Nephron progenitor cell (in vitro differentiated cells): ENCODE measurements around the gene ZNF90.
"Not testable (repeated sequence)": the region's sequence is repeated elsewhere in the genome, so short reads cannot be mapped to it uniquely, and the experiment has no call there.

ENCODE experiments used
- DNase-seq: peaks from one replicate; pipeline ENCODE4 v3.0.0; 2021
- H3K27ac Mint-ChIP-seq: 2 replicates; pipeline ENCODE4 v1.8.0; 2021; ENCODE audit warnings: mild to moderate bottlenecking, moderate library complexity, mixed read lengths
- H3K27me3 Mint-ChIP-seq: 2 replicates; pipeline ENCODE4 v1.8.0; 2021; ENCODE audit warnings: mild to moderate bottlenecking, low read depth, mixed read lengths; ENCODE audit not compliant: poor library complexity
- H3K36me3 Mint-ChIP-seq: 2 replicates; pipeline ENCODE4 v1.8.0; 2021; ENCODE audit warnings: low read depth, mixed read lengths
- H3K4me1 Mint-ChIP-seq: 2 replicates; pipeline ENCODE4 v1.8.0; 2021; ENCODE audit warnings: mixed read lengths
- H3K4me3 Mint-ChIP-seq: 2 replicates; pipeline ENCODE4 v1.8.0; 2021; ENCODE audit warnings: mild to moderate bottlenecking, moderate library complexity, mixed read lengths
- H3K9me3 Mint-ChIP-seq: 2 replicates; pipeline ENCODE4 v1.8.0; 2021; ENCODE audit warnings: mild to moderate bottlenecking, moderate library complexity, mixed read lengths
- CTCF ChIP-seq: fragments of 200-600 bp; sonication (generic); IDR thresholded peaks from 2 replicates; pipeline ENCODE4 v1.5.0; 2021; ENCODE audit warnings: antibody characterized with exemption

ZNF90 gene

DNA sequence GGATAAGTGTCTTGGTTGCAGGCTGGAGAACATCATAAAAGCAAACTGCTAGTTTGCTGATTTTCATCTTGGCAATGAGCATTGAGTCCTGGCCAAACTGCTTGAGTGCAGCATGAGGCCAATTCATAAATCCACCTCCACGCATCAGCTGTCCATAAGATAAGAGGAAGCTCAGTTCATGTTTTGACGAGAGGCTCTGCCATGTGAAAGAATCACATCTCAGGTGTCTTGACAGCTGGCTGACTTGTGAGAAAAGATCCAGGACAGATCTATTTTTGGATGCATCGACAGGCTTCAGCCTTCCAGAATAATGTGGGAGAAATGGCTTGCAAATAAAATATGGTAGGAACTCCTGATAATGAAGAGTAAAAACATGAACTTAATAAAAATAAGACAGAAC is 33.1 kb upstream of the ZNF90 start:
- H3K9me3 Mint-ChIP-seq, result peaks cover 34% of the 10 kb centered on the region
- H3K27me3 Mint-ChIP-seq, result peaks cover 5% of the 10 kb centered on the region
- H3K4me1 Mint-ChIP-seq, result no peaks in the 10 kb centered on the region
- H3K4me3 Mint-ChIP-seq, result no peak overlapping the region
- no peak for DNase-seq
- H3K27ac Mint-ChIP-seq, result no peak overlapping the region
- H3K36me3 Mint-ChIP-seq, result peaks cover 5% of the 10 kb centered on the region
- TF ChIP-seq CTCF, result no peak

GRCh38 chr19:20045742-20046141 is 32.1 kb upstream of the ZNF90 start:
- H3K9me3 Mint-ChIP-seq, result peaks cover 34% of the 10 kb centered on the region
- not testable (repeated sequence) for H3K36me3 Mint-ChIP-seq, H3K27ac Mint-ChIP-seq, H3K4me3 Mint-ChIP-seq, H3K4me1 Mint-ChIP-seq, DNase-seq, H3K27me3 Mint-ChIP-seq

- peak overlapping the region; percentile 97 for H3K27ac Mint-ChIP-seq
- peaks cover 3% of the 10 kb centered on the region for H3K27me3 Mint-ChIP-seq
- H3K36me3 Mint-ChIP-seq, result no peaks in the 10 kb centered on the region
- no peak for TF ChIP-seq CTCF
- peaks cover 31% of the 10 kb centered on the region for H3K9me3 Mint-ChIP-seq
- peak overlapping the region; percentile 96 for H3K4me3 Mint-ChIP-seq
- peak; percentile 89 for DNase-seq
- H3K4me1 Mint-ChIP-seq, result peaks cover 13% of the 10 kb centered on the region
Measured at GRCh38 chr19:20051841-20052768, 25.7 kb upstream of the ZNF90 start.

GRCh38 chr19:20058738-20059137 is 19.1 kb upstream of the ZNF90 start:
- not testable (repeated sequence) for H3K27me3 Mint-ChIP-seq, H3K36me3 Mint-ChIP-seq, H3K4me3 Mint-ChIP-seq, DNase-seq, H3K4me1 Mint-ChIP-seq, H3K27ac Mint-ChIP-seq, H3K9me3 Mint-ChIP-seq

GRCh38 chr19:20060282-20060681 is 17.5 kb upstream of the ZNF90 start:
- Mint-ChIP-seq H3K27me3 (peaks cover 2% of the 10 kb centered on the region), H3K27ac (no peak overlapping the region), H3K4me1 (no peaks in the 10 kb centered on the region), H3K9me3 (peaks cover 14% of the 10 kb centered on the region), H3K4me3 (no peak overlapping the region), H3K36me3 (peaks cover 4% of the 10 kb centered on the region)
- TF ChIP-seq CTCF, result no peak
- no peak for DNase-seq

DNA sequence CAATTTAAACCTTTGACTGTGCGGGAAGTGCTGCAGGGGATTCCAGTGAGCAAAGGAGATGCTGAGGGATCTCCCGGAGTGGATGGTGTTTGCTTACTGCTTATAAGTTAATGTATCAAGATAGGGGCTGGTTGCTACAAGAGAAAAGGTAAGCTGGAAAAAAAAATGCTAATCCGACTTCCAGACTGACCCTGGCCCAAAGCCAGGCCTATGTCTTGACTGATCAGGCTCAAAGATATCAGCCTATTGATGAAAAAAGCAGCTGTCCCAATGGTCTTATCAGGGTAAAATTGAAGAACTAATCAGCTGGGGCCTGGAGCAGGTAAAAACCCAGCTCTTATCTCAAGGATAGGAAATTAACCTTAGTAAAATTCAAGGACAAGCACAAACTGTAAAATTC is 10.9 kb upstream of the ZNF90 start:
- TF ChIP-seq CTCF, result no peak
- H3K27ac Mint-ChIP-seq, result no peak overlapping the region
- DNase-seq, result no peak
- H3K4me1 Mint-ChIP-seq, result peaks cover 18% of the 10 kb centered on the region
- H3K9me3 Mint-ChIP-seq, result peaks cover 68% of the 10 kb centered on the region
- peaks cover 30% of the 10 kb centered on the region for H3K36me3 Mint-ChIP-seq
- no peak overlapping the region for H3K4me3 Mint-ChIP-seq
- H3K27me3 Mint-ChIP-seq, result peaks cover 11% of the 10 kb centered on the region

- DNase-seq, result no peak
- H3K4me3 Mint-ChIP-seq, result peak overlapping the region; percentile 72
Measured at GRCh38 chr19:20067943-20068342, 9.9 kb upstream of the ZNF90 start.

DNA sequence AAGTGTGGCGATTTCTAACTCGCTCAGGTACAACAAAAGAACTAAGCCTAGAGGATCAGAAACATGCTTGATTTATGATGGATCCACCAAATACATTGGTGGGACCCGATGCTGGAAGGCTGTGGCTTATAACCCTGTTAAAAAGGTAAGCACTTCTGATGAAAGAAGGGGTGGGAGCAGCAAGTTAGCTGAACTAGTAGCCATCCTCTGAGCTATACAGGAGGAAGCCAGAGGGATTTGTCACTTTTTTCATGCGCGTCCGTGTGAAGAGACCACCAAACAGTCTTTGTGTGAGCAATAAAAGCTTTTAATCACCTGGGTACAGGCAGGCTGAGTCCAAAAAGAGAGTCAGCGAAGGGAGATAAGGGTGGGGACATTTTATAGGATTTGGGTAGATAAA is 9.2 kb upstream of the ZNF90 start:
- Mint-ChIP-seq H3K9me3 (peaks cover 72% of the 10 kb centered on the region), H3K27me3 (peaks cover 11% of the 10 kb centered on the region), H3K36me3 (peaks cover 30% of the 10 kb centered on the region), H3K4me3 (peak overlapping the region; percentile 72), H3K4me1 (peaks cover 18% of the 10 kb centered on the region)
- H3K27ac Mint-ChIP-seq, DNase-seq: not testable (repeated sequence)

More at GRCh38 chr19:20067943-20068342, 9.9 kb upstream of the ZNF90 start:
- Mint-ChIP-seq H3K9me3 (peaks cover 67% of the 10 kb centered on the region), H3K27me3 (peaks cover 11% of the 10 kb centered on the region), H3K27ac (no peak overlapping the region), H3K36me3 (peaks cover 30% of the 10 kb centered on the region), H3K4me1 (peaks cover 18% of the 10 kb centered on the region)
- no peak for TF ChIP-seq CTCF
